ENCODE results near the gene TMEM239.
"Not testable (repeated sequence)": the region's sequence is repeated elsewhere in the genome, so short reads cannot be mapped to it uniquely, and the experiment has no call there.

Gene TMEM239

DNA sequence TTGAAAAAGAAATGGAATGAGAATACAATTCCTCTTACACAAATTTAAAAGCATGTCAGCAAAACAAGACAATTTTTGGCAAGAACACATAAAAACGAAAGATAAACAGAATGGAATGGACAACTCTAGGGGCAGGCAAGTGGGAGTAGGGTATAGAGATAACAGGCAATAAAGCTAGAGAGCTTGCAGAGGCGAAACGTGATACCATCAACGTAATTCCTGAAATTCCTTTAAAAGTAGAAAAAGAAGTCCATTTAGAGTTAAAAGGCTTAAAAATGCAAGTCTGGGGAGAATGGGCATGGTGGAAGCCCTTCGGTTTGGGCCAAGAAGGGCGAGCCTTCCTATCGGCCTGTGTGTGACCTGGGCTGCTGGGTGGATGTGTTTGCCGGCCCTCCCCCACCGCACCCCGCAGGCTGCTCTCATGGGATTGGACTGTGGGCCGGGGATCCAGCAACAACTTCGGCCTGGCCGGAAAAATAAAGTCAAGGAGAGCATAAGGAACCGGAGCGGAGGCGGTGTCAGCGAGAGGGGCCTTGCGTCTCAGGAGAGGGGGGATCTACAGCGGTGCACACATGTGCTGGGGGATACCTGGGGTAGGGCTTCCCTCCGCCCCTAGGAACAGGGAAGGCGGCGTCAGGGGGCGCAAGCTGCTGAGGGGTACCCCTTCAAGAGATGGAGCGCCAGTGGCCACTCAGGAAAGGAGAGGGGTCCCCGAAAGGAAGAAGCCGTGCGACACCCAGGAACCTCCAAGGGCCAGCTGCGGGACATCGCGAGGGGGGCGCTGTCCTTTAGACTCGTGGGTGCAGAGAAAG, 4.1 kb downstream of the TMEM239 start:
- DNase-seq (ENCODE audit: low read depth, low spot score) = peak; percentile 82

- peak; percentile 58 for DNase-seq (ENCODE audit: low read depth, low spot score)
Measured at GRCh38 chr20:2820896-2821869, 5.0 kb downstream of the TMEM239 start.

DNA sequence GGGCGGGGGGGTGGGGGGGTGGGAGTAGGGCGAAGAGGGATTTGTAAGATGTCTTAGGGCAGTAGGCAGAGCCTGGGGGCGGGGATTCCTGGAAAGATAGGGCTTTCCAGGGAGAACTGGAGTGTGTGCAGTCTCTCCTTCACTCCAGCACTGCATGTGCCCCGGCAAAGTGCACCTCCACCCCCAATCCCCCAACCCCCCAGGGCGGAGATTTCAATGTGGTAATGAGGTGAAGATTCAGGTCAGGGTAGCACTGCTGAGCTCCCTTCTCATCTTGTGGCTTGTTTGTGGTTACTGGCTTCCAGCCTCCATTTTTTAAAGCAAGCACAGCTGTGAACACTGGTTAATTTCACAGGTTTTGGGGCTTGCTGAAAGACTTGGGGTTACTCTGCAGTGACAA, 5.9 kb downstream of the TMEM239 start:
- DNase-seq (ENCODE audit: low read depth, low spot score) = peak; percentile 27

DNA sequence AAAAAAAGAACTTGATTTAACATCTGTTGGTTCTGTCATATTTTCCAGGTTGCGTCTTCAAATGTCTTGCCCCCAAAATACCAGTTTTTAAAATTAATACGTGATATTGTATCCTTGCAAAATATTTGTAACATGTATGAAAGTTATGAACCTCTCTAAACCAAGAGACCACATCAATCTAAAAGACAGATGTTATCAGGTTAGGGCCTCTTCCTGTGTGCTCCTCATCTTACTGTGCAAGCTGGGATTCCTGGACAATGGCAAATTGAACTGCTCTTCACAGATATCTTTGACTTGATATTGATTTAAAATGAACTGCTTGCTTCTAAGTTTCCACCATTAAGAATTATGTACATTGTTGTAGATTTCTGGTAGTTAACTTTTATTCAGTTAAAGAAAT, 9.6 kb downstream of the TMEM239 start:
- DNase-seq (ENCODE audit: low read depth, low spot score) = no peak

DNA sequence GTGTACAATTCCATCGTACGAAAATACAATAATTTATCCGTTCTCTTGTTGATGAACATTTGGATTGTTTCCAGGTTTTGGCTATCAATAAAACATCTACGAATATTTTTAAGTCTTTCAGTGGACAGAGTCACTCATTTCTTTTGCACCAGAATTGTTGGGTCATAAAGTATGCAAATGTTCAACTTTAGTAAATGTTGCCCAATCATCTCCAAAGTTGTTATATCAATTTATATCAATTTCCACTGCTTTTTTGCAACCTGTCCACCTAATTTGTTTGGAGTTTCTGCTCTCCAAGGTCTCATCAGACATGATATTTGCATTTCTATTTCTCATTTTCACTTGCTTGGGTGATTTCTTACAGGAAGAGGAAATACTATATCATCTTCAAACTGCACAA, 10.5 kb downstream of the TMEM239 start:
- no peak for DNase-seq (ENCODE audit: low read depth, low spot score)

- no peak for DNase-seq (ENCODE audit: low read depth, low spot score)
Measured at GRCh38 chr20:2829376-2829775, 13.2 kb downstream of the TMEM239 start.

- DNase-seq (ENCODE audit: low read depth, low spot score) = not testable (repeated sequence)
Measured at GRCh38 chr20:2831206-2831605, 15.0 kb downstream of the TMEM239 start.

DNA sequence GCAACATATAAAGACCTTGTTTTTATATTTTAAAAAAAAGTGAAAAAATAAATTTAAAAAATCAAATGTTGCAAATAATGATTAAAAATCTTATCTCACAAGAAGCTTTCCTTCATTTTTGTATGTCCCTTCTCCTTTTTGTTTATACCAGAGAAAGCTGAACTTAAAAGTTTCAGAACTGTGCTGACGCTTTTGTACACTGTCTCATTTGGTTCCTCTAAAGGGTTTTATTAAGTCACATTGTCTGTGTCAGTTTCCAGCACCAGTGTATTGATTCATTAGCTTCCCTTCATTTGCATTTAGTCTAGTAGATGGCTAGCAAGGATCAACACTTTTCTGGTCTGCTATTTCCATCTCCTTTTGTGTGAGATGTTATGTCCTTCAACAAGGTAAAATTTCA, 17.6 kb downstream of the TMEM239 start:
- no peak for DNase-seq (ENCODE audit: low read depth, low spot score)

- DNase-seq (ENCODE audit: low read depth, low spot score) = no peak
Measured at GRCh38 chr20:2834401-2835110, 18.4 kb downstream of the TMEM239 start.

GRCh38 chr20:2835331-2835796, 19.2 kb downstream of the TMEM239 start:
- DNase-seq (ENCODE audit: low read depth, low spot score) = no peak

- DNase-seq (ENCODE audit: low read depth, low spot score) = no peak
Measured at GRCh38 chr20:2836035-2836434, 19.9 kb downstream of the TMEM239 start.

GRCh38 chr20:2837221-2837960, 21.2 kb downstream of the TMEM239 start:
- DNase-seq (ENCODE audit: low read depth, low spot score) = no peak

DNA sequence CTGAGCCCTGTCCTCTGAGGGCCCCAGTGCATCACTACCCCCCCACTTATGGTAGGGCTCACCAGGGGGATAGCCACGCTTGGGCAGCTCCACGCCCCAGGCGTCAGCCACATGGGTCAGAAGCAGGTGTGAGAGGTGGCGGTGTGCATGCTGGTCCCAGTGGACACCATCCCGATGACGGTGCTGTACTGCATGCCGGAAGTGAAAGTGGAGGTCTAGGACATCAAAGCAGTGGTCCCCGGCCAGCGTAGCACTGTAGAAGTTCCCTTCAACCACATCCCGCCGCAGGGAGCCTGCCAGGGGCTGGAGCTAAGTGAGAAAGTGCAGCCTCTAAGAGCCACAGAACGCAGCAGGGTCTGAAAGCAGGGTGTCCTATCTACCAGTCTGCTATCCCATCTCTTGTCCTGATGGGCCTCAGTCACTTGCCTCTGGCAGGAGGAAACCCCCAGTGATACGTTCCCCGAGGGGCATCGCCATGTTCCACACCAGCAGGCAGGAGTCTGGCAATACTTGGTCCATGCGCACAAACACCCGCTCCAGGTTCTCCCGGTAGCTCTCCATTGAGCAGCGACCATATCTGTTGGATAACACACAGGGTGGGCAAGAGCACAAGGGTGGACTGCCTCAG, 22.1 kb downstream of the TMEM239 start:
- no peak for DNase-seq (ENCODE audit: low read depth, low spot score)

- DNase-seq (ENCODE audit: low read depth, low spot score) = no peak
Measured at GRCh38 chr20:2838847-2839671, 22.9 kb downstream of the TMEM239 start.

- peak; percentile 15 for DNase-seq (ENCODE audit: low read depth, low spot score)
Measured at GRCh38 chr20:2839732-2840137, 23.6 kb downstream of the TMEM239 start.

DNA sequence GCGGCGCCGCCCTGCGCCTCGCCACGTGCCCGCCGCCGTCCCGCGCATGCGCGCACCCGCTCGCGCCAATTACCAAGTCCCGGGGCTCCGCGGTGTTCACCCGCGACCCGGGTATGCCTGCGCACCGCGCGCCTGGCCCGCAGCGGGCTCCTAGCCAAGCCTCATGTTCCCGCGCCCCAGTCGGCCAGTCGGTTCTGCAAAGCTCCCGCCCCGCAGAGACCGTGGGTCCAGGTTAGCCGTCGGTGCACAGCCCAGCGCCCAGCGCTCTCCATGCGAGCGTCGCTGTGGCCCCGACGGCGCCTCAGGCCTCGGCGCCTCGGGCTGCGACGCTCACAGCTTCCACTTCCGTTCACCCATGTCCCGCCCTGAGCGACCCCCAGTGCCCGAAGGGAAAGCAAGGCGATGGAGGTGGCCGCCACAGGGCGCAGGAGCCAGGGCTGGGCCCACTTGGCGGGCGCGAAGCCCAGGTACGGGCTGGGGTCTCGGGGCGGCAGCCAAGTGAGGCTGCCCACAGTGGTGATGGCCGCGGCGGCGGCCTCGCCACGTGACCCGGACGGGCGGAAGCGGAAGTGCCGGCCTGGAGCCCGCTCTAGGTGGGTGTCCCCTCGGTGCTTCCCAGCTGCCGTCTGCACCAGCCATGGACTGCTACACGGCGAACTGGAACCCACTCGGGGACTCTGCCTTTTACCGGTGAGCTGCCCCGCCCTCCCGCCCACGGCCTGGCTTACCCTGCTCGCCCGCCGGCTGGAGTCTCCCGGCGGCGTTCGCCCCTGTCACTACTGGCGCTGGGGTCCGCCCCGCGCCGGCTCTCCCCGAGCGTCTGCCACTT, 24.2 kb downstream of the TMEM239 start, which contains the start of the genes PCED1A and VPS16:
PCED1A (minus strand) TSS at position 518 of the 829 bp plus-strand sequence. CDS start 743 bp downstream, outside the sequence.
VPS16 (plus strand) TSS at position 608 of the 829 bp plus-strand sequence; CDS start at position 638, 30 bp downstream.
- DNase-seq (ENCODE audit: low read depth, low spot score) = peak; percentile 88

GRCh38 chr20:2840967-2841531, 24.9 kb downstream of the TMEM239 start:
- DNase-seq (ENCODE audit: low read depth, low spot score) = peak; percentile 28

- no peak for DNase-seq (ENCODE audit: low read depth, low spot score)
Measured at GRCh38 chr20:2845607-2846006, 29.4 kb downstream of the TMEM239 start.

Data from ELF-1 (cell line).